H1 (cell line): ENCODE data around the gene ANO2. TPM values are rescaled to one million over a fixed set of nuclear protein-coding genes. Genes with fewer than 3 reads are reported as not detected.

Experiments
- CTCF ChIA-PET: fragments of 300-600 bp; sonication (Branson Sonifier 250); formaldehyde crosslinking; loops from one replicate; lab custom pipeline; 2021; ENCODE audit not compliant: partially characterized antibody; lab: Charles Lee
- POLR2A ChIA-PET: fragments of 300-600 bp; sonication (Branson Sonifier 250); formaldehyde crosslinking; loops from one replicate; lab custom pipeline; 2021; ENCODE audit warnings: inconsistent platforms; ENCODE audit not compliant: partially characterized antibody; lab: Charles Lee
- DNase-seq, 2 experiments: peaks; one replicate each; pipeline versions ENCODE4 v3.0.0 to v3.0.0-alpha.2; 2010 to 2022; ENCODE audit warnings: low spot score in 2 of 2, low read depth in 1 of 2, mixed read lengths in 1 of 2
- FAIRE-seq: peaks from 2 replicates; lab custom pipeline; 2011; peaks lifted over from hg19 to GRCh38; lab: Jason Lieb, UNC
- H2AFZ ChIP-seq: 2 replicates; pipeline ENCODE4 v1.8.1; 2012; ENCODE audit warnings: low read length, inconsistent platforms
- H2AK5ac ChIP-seq: 2 replicates; pipeline ENCODE4 v1.6.1; 2013; ENCODE audit warnings: low read depth, low read length
- H2BK120ac ChIP-seq: replicated peaks from 2 replicates; pipeline ENCODE3; 2013; ENCODE audit warnings: low read depth, low read length, inconsistent platforms
- H2BK12ac ChIP-seq: 2 replicates; pipeline ENCODE4 v1.6.1; 2013; ENCODE audit warnings: low read depth, low read length
- H2BK15ac ChIP-seq: 2 replicates; pipeline ENCODE4 v1.6.1; 2013; ENCODE audit warnings: low read length
- H2BK20ac ChIP-seq: 2 replicates; pipeline ENCODE4 v1.6.1; 2013; ENCODE audit warnings: low read length
- H2BK5ac ChIP-seq: 2 replicates; pipeline ENCODE4 v1.6.1; 2013; ENCODE audit warnings: low read depth, low read length
- H3K14ac ChIP-seq: 2 replicates; pipeline ENCODE4 v1.6.1; 2013; ENCODE audit warnings: inconsistent platforms; ENCODE audit not compliant: insufficient read length
- H3K18ac ChIP-seq: 2 replicates; pipeline ENCODE4 v1.6.1; 2013; ENCODE audit warnings: low read length; ENCODE audit errors: extremely low read depth
- H3K23ac ChIP-seq: 2 replicates; pipeline ENCODE4 v1.6.1; 2013; ENCODE audit warnings: inconsistent platforms; ENCODE audit not compliant: insufficient read length
- H3K23me2 ChIP-seq: 2 replicates; pipeline ENCODE4 v1.6.1; 2013; ENCODE audit warnings: low read depth, low read length
- H3K27ac ChIP-seq: 2 replicates; pipeline ENCODE4 v1.6.1; 2011; ENCODE audit warnings: low read depth, low read length, inconsistent platforms
- H3K27me3 ChIP-seq, 4 experiments: replicated peaks in 1 of 4; 1 replicate in 1 of 4; 2 replicates in 3 of 4; pipeline versions ENCODE4 v1.6.1 to v1.8.1; 2011 to 2013; ENCODE audit warnings: low read length in 3 of 4, mild to moderate bottlenecking in 3 of 4, inconsistent platforms in 2 of 4, mixed read lengths in 2 of 4, moderate library complexity in 1 of 4; ENCODE audit not compliant: control insufficient read depth in 3 of 4, insufficient read depth in 3 of 4; ENCODE audit errors: extremely low read depth in 1 of 4
- H3K36me3 ChIP-seq, 4 experiments: 2 replicates each; pipeline versions ENCODE4 v1.6.1 to v1.8.1; 2011 to 2013; ENCODE audit warnings: mild to moderate bottlenecking in 4 of 4, low read length in 3 of 4, moderate library complexity in 2 of 4, control low read depth in 1 of 4, inconsistent platforms in 1 of 4; ENCODE audit not compliant: insufficient read depth in 4 of 4, control insufficient read depth in 2 of 4
- H3K4ac ChIP-seq: replicated peaks from 2 replicates; pipeline ENCODE3; 2013; ENCODE audit warnings: low read length, low read depth, mixed read lengths, inconsistent platforms; ENCODE audit not compliant: insufficient read length
- H3K4me1 ChIP-seq, 4 experiments: replicated peaks in 1 of 4; 1 replicate in 1 of 4; 2 replicates in 3 of 4; pipeline versions ENCODE4 v1.6.1 to v1.8.1; 2011 to 2013; ENCODE audit warnings: low read length in 3 of 4, inconsistent platforms in 2 of 4, mixed read lengths in 1 of 4; ENCODE audit not compliant: insufficient read depth in 4 of 4, control insufficient read depth in 3 of 4
- H3K4me2 ChIP-seq, 2 experiments: 2 replicates each; pipeline versions ENCODE4 v1.6.1 to v1.8.1; 2011 to 2013; ENCODE audit warnings: low read depth in 2 of 2, low read length in 2 of 2, control low read depth in 1 of 2, inconsistent platforms in 1 of 2, mild to moderate bottlenecking in 1 of 2; ENCODE audit not compliant: insufficient read depth in 1 of 2
- H3K4me3 ChIP-seq, 4 experiments: fragments of 200-600, 300-600 bp in 1 of 4; sonication (generic), shearing (Covaris generic), sonication (Bioruptor Twin) in 1 of 4; 2 replicates each; pipeline versions ENCODE4 v1.5.1 to v1.8.1; 2011 to 2016; ENCODE audit warnings: low read length in 4 of 4, low read depth in 3 of 4, control low read depth in 2 of 4, inconsistent platforms in 2 of 4, mild to moderate bottlenecking in 2 of 4, mixed read lengths in 1 of 4, moderate library complexity in 1 of 4; ENCODE audit not compliant: insufficient read depth in 2 of 4; ENCODE audit errors: extremely low read depth in 1 of 4
- H3K56ac ChIP-seq: replicated peaks from 2 replicates; pipeline ENCODE3; 2013; ENCODE audit warnings: low read depth, mild to moderate bottlenecking, mixed read lengths, low read length, inconsistent platforms; ENCODE audit not compliant: insufficient read length
- H3K79me1 ChIP-seq: 2 replicates; pipeline ENCODE4 v1.6.1; 2013; ENCODE audit warnings: low read depth, low read length, control low read depth
- H3K79me2 ChIP-seq, 2 experiments: 2 replicates each; pipeline versions ENCODE4 v1.6.1 to v1.8.1; 2012 to 2013; ENCODE audit warnings: low read length in 2 of 2, mild to moderate bottlenecking in 2 of 2, inconsistent platforms in 1 of 2; ENCODE audit not compliant: insufficient read depth in 2 of 2, control insufficient read depth in 1 of 2
- H3K9ac ChIP-seq, 4 experiments: replicated peaks in 1 of 4; 1 replicate in 1 of 4; 2 replicates in 3 of 4; pipeline versions ENCODE4 v1.6.1 to v1.8.1; 2011 to 2013; ENCODE audit warnings: low read depth in 3 of 4, low read length in 3 of 4, control low read depth in 2 of 4, mild to moderate bottlenecking in 2 of 4, moderate library complexity in 2 of 4, inconsistent platforms in 1 of 4; ENCODE audit errors: extremely low read depth in 1 of 4
- H3K9me3 ChIP-seq, 2 experiments: 2 replicates each; pipeline versions ENCODE4 v1.6.1 to v1.8.1; 2012 to 2013; ENCODE audit warnings: mild to moderate bottlenecking in 2 of 2, moderate library complexity in 2 of 2, control low read depth in 1 of 2, inconsistent platforms in 1 of 2, low read depth in 1 of 2, low read length in 1 of 2, mixed read lengths in 1 of 2; ENCODE audit not compliant: insufficient read depth in 2 of 2
- H4K20me1 ChIP-seq, 2 experiments: replicated peaks in 1 of 2; 2 replicates each; pipeline versions ENCODE3 to v1.8.1; 2011 to 2013; ENCODE audit warnings: inconsistent platforms in 2 of 2, low read length in 2 of 2, mild to moderate bottlenecking in 1 of 2; ENCODE audit not compliant: insufficient read depth in 2 of 2, control insufficient read depth in 1 of 2
- H4K5ac ChIP-seq: 2 replicates; pipeline ENCODE4 v1.6.1; 2013; ENCODE audit warnings: low read length, low read depth, mixed read lengths, inconsistent platforms; ENCODE audit not compliant: insufficient read length
- H4K8ac ChIP-seq: 2 replicates; pipeline ENCODE4 v1.8.0; 2013; ENCODE audit warnings: mild to moderate bottlenecking, moderate library complexity, low read length, inconsistent platforms; ENCODE audit not compliant: insufficient read depth; ENCODE audit errors: extremely low read depth
- H4K91ac ChIP-seq: replicated peaks from 2 replicates; pipeline ENCODE3; 2013; ENCODE audit warnings: low read length, mixed read lengths, inconsistent platforms; ENCODE audit not compliant: insufficient read length
- CHD2 ChIP-seq: IDR thresholded peaks from 2 replicates; pipeline ENCODE4 v1.6.1; 2012; ENCODE audit warnings: low read length, improper control_type of control experiment
- FOSL1 ChIP-seq: IDR thresholded peaks from 2 replicates; pipeline ENCODE4 v1.6.1; 2011; ENCODE audit warnings: mild to moderate bottlenecking, low read depth, low read length, moderate library complexity; ENCODE audit not compliant: insufficient read depth
- RBBP5 ChIP-seq: IDR thresholded peaks from 2 replicates; pipeline ENCODE4 v1.7.1; 2012; ENCODE audit warnings: low read depth, mild to moderate bottlenecking, inconsistent platforms, low read length, moderate library complexity, borderline replicate concordance
- WGBS, 2 experiments: shearing (Covaris generic) in 1 of 2; methylation state at CpG; one replicate each; pipeline versions ENCODE4 v1.1.6 to v1.1.7; 2013 to 2015; ENCODE audit warnings: low lambda C conversion rate in 2 of 2, mixed read lengths in 2 of 2, inconsistent platforms in 1 of 2, low coverage in 1 of 2, missing lambda C conversion rate in 1 of 2; ENCODE audit not compliant: insufficient replicate concordance in 2 of 2, insufficient coverage in 1 of 2, insufficient read length in 1 of 2; ENCODE audit errors: extremely low coverage in 1 of 2, missing lambda C conversion rate in 1 of 2; 5-methylcytosine and 5-hydroxymethylcytosine counted together
- polyA plus RNA-seq, 7 experiments: library from polyadenylated mRNA; depleted of rRNA in 3 of 7; stranded (reverse) in 5 of 7; unstranded in 2 of 7; fragments of >200 nt in 5 of 7; fragments of 200-250 nt in 2 of 7; gene quantifications; 1 replicate in 5 of 7; 2 replicates in 1 of 7; 4 replicates in 1 of 7; pipeline versions ENCODE4 v1.2.1 to v1.2.3, GENCODE V29; 2011 to 2013; ENCODE audit warnings: missing spikeins in 2 of 7, mixed read lengths in 2 of 7
- total RNA-seq: library from RNA; stranded (reverse); fragmentation: NEBNext Ultra II Directional; extraction: Animal tissue kit (Norgen Biotek cat#: 25700); gene quantifications from 2 replicates; pipeline ENCODE4 v1.2.1, GENCODE V29; 2021

ANO2 gene
- total and polyA plus RNA-seq, 2 of the 8 experiments (the other 6 are each of a cell fraction or from before 2014, with no cell fraction given) = 1.9 to 5.5 TPM

GRCh38 chr12:5524116-5524768 is 420.8 kb downstream of the ANO2 start:
- H3K79me2 ChIP-seq = no peaks in the 10 kb centered on the region
- no peaks in the 10 kb centered on the region for H3K9me3 ChIP-seq
- H4K20me1 ChIP-seq = no peaks in the 10 kb centered on the region
- no peak overlapping the region for H3K14ac ChIP-seq
- no peak overlapping the region for H2BK20ac ChIP-seq
- no peaks in the 10 kb centered on the region for H3K36me3 ChIP-seq
- H3K27ac ChIP-seq = no peak overlapping the region
- H3K56ac ChIP-seq = no peak overlapping the region
- no peak overlapping the region for H3K4me2 ChIP-seq
- H3K9ac ChIP-seq = no peak overlapping the region
- H3K23me2 ChIP-seq = no peaks in the 10 kb centered on the region
- H2BK12ac ChIP-seq = no peak overlapping the region
- no peak overlapping the region for H3K23ac ChIP-seq
- FAIRE-seq (no peak), DNase-seq (peak in 1 of 2 experiments; percentile 20)
- 88% methylated on average over 12 of the region's 12 CpGs; no CpG with 5 or more reads in 1 of the 2 experiments for WGBS, 2 experiments
- H3K79me1 ChIP-seq = no peaks in the 10 kb centered on the region
- no peak overlapping the region for H2BK15ac ChIP-seq
- no peaks in the 10 kb centered on the region for H3K4me1 ChIP-seq
- H2BK120ac ChIP-seq = no peak overlapping the region
- no peak overlapping the region for H2AFZ ChIP-seq
- peak overlapping the region; percentile 46; the same call in 1 of the 2 replicates for H2AK5ac ChIP-seq
- H2BK5ac ChIP-seq = no peak overlapping the region
- CTCF ChIA-PET = interaction anchor here (1.4 to 3.1 kb wide), 4 partner anchors 11 to 31 kb away, joined by 3 to 11 read pairs (median 4); no protein-coding TSS in a partner anchor
- no peak overlapping the region for H3K4me3 ChIP-seq
- H3K27me3 ChIP-seq = no peaks in the 10 kb centered on the region
- TF ChIP-seq RBBP5 = no peak
- TF ChIP-seq CHD2 = no peak
- no peak for TF ChIP-seq FOSL1
- TF ChIP-seq, all 59 proteins: peak for 0
- Histone ChIP-seq H3K4ac (no peak overlapping the region), H4K91ac (no peak overlapping the region), H4K8ac (no peak overlapping the region), H4K5ac (no peak overlapping the region), H3K18ac (no peak overlapping the region)
- POLR2A ChIA-PET = no interaction called here
